ENCODE results near the gene TFRC.
"Not testable (repeated sequence)": the region's sequence is repeated elsewhere in the genome, so short reads cannot be mapped to it uniquely, and the experiment has no call there.

The TFRC gene

DNA sequence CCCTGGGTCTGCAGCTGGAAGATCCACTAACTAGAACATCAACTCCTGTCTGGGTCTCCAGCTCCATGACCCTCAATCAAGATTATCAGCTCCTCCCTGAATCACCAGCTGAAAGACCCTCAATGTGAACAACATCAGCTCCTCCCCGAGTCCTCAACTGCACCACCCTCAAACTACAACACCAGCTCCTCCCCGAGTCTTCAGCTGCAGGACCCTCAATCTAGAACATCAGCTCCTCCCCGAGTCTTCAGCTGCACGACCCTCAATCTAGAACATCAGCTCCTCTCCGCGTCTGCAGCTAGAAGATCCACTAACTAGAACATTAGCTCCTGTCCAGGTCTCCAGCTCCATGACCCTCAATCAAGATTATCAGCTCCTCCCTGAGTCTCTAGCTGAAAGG, 79.2 kb downstream of the TFRC start:
- not testable (repeated sequence) for DNase-seq

DNA sequence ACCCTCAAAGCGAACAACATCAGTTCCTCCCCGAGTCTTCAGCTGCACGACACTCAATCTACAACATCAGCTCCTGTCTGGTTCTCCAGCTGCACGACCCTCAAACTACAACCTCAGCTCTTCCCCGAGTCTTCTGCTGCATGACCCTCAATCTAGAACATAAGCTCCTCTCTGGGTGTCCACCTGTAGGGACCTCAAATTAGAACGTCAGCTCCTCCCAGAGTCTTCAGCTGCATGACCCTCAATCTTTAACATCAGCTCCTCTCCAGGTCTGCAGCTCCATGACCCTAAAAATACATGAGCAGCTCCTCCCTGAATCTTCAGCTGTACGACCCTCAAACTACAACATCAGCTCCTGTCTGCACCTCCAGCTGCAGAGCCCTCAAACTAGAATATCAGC, 80.7 kb downstream of the TFRC start:
- DNase-seq: not testable (repeated sequence)

DNA sequence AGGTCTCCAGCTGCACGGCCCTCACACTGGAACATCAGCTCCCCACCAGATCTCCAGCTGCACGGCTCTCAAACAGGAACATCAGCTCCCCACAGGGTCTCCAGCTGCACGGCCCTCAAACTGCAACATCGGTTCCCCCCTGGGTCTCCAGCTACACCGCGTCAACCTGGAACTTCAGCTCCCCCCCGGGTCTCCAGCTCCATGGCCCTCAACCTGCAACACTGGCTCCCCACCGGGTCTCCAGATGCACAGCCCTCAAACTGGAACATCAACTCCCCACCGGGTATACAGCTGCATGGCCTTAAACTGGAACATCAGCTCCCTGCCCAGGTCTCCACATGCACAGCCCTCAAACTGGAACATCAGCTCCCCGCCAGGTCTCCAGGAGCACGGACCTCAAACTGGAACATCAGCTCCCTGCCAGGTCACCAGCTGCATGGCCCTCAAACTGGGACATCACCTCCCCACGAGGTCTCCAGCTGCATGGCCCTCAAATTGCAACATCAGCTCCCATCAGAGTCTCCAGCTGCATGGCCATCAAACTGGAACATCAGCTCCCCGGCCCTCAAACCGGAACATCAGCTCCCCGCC, 81.4 kb downstream of the TFRC start:
- DNase-seq: not testable (repeated sequence)

DNA sequence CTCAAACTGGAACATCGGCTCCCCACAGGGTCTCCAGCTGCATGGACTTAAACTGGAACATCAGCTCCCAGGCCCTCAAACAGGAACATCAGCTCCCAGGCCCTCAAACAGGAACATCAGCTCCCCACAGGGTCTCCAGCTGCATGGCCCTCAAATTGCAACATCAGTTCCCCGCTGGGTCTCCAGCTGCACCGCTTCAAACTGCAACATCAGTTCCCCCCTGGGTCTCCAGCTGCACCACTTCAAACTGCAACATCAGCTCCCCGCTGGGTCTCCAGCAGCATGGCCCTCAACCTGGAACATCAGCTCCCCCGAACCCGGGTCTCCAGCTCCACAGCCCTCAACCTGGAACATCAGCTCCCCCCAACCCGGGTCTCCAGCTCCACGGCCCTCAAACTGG, 82.0 kb downstream of the TFRC start:
- no peak for DNase-seq
